Colonic mucosa (tissue), 4 donors: ENCODE measurements around the gene LRRN4. TPM values are rescaled to one million over a fixed set of nuclear protein-coding genes. Genes with fewer than 3 reads are reported as not detected.
A peak's percentile ranks its signal among the peaks of the same experiment; 100 is the strongest.

Experiments used
- DNase-seq: peaks from one replicate; pipeline ENCODE4 v3.0.0-alpha.2; 2020
- H3K27ac ChIP-seq: fragments of 200-600 bp; one replicate; pipeline ENCODE4 v1.8.0; 2021
- H3K27me3 ChIP-seq: fragments of 200-600 bp; one replicate; pipeline ENCODE4 v1.8.0; 2021
- H3K36me3 ChIP-seq: fragments of 200-600 bp; one replicate; pipeline ENCODE4 v1.8.0; 2021
- H3K4me1 ChIP-seq: fragments of 200-600 bp; one replicate; pipeline ENCODE4 v1.8.0; 2021; ENCODE audit warnings: mild to moderate bottlenecking
- H3K4me3 ChIP-seq: fragments of 200-600 bp; one replicate; pipeline ENCODE4 v1.8.0; 2021
- H3K9ac ChIP-seq, 2 donors: one replicate each; pipeline ENCODE4 v1.7.0; 2013; ENCODE audit warnings: control low read depth in 2 of 2, low read depth in 2 of 2, low read length in 2 of 2
- H3K9me3 ChIP-seq: fragments of 200-600 bp; one replicate; pipeline ENCODE4 v1.8.0; 2021
- intact Hi-C: fragments of 100-400 bp; cut with DNase I; formaldehyde crosslinking; loops from one replicate; pipeline ENCODE4 v1.14.1; 2022
- total RNA-seq, 2 donors: library from RNA; stranded (reverse); fragmentation: NEBNext Ultra II Directional in 1 of 2; extraction: Animal tissue kit (Norgen Biotek cat#: 25700) in 1 of 2; gene quantifications; one replicate each; pipeline ENCODE4 v1.2.1, GENCODE V29; 2021
- TF ChIP-seq, protein P1 (sequence below): fragments of 200-600 bp; IDR thresholded peaks from one replicate; pipeline ENCODE4 v1.8.0; 2022; ENCODE audit warnings: antibody characterized with exemption, mild to moderate bottlenecking
- donor health status: healthy.
- donor health status: DM: no; HTN: no; CAD: no.
- donor health status: DM: no; HTN: no; CAD: no.

The LRRN4 gene
- total RNA-seq, 2 donors from 2014 or later: not detected

DNA sequence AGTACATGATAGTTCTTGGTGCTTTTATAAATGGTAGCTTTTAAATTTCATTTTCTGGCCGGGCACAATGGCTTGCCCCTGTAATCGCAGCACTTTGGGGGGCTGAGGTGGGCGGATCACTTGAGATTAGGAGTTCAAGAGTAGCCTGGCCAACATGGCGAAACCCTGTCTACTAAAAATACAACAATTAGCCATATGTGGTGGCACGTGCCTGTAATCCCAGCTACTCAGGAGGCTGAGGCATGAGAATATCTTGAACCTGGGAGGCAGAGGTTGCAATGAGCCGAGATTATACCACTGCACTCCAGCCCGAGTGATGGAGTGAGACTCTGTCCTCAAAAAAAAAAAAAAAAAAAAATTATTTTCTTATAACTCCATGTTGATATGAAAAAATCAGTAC is 36.0 kb downstream of the LRRN4 start:
- H3K4me3 ChIP-seq: no peak overlapping the region
- TF ChIP-seq, protein P1, sequence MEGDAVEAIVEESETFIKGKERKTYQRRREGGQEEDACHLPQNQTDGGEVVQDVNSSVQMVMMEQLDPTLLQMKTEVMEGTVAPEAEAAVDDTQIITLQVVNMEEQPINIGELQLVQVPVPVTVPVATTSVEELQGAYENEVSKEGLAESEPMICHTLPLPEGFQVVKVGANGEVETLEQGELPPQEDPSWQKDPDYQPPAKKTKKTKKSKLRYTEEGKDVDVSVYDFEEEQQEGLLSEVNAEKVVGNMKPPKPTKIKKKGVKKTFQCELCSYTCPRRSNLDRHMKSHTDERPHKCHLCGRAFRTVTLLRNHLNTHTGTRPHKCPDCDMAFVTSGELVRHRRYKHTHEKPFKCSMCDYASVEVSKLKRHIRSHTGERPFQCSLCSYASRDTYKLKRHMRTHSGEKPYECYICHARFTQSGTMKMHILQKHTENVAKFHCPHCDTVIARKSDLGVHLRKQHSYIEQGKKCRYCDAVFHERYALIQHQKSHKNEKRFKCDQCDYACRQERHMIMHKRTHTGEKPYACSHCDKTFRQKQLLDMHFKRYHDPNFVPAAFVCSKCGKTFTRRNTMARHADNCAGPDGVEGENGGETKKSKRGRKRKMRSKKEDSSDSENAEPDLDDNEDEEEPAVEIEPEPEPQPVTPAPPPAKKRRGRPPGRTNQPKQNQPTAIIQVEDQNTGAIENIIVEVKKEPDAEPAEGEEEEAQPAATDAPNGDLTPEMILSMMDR: no peak
- no peak for DNase-seq
- no peaks in the 10 kb centered on the region for H3K9me3 ChIP-seq
- H3K4me1 ChIP-seq: no peaks in the 10 kb centered on the region
- no peak overlapping the region for H3K9ac ChIP-seq
- H3K36me3 ChIP-seq: no peaks in the 10 kb centered on the region
- intact Hi-C loops: no loop called here
- H3K27ac ChIP-seq: no peak overlapping the region
- H3K27me3 ChIP-seq: no peaks in the 10 kb centered on the region

DNA sequence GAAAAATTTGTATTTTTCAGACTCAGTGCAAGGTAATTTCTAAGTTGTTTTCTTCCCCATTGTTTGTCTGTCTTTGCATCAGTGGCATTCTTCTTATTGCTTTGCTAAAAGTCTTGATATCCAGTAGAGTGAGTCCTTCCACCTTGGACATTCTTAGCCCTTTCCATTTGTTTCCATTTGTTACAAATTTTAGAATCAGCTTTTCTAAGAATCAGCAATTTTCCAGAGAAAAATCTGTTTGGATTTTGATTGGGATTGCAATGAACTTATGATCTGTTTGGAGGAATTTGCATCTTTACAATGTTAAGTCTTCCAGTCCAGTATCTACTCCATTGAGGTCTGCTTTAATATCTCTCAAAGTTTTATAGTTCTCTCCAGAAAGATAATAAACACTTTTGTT is 36.4 kb downstream of the LRRN4 start:
- intact Hi-C loops: no loop called here
- no peak overlapping the region for H3K4me3 ChIP-seq
- no peaks in the 10 kb centered on the region for H3K27me3 ChIP-seq
- no peaks in the 10 kb centered on the region for H3K9me3 ChIP-seq
- H3K36me3 ChIP-seq: no peaks in the 10 kb centered on the region
- H3K27ac ChIP-seq: no peak overlapping the region
- TF ChIP-seq, protein P1: no peak
- no peaks in the 10 kb centered on the region for H3K4me1 ChIP-seq
- no peak overlapping the region for H3K9ac ChIP-seq
- no peak for DNase-seq

DNA sequence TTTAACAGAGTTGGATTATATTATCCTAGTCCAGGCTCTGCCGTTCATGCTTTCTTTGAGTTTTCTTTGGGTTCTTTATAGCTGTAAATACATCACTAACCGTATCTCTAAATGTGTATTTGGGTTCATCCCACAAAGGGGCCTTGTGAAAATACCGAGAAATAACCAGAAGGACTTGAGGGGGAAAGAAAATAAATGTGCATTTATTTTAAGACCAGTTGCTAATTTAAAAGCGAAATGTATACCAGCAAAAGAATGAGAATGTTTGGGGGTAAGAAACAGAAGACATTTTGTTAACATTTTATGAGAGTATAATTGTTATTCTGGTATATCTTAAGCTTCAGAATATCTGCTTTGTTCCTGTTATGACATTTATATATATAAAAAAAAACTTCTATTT is 38.9 kb downstream of the LRRN4 start:
- DNase-seq: no peak
- H3K9ac ChIP-seq: no peak overlapping the region
- H3K4me1 ChIP-seq: no peaks in the 10 kb centered on the region
- no peak overlapping the region for H3K4me3 ChIP-seq
- no peak overlapping the region for H3K27ac ChIP-seq
- H3K36me3 ChIP-seq: peaks cover 5% of the 10 kb centered on the region
- TF ChIP-seq, protein P1: no peak
- H3K9me3 ChIP-seq: no peaks in the 10 kb centered on the region
- H3K27me3 ChIP-seq: no peaks in the 10 kb centered on the region
- intact Hi-C loops: no loop called here

DNA sequence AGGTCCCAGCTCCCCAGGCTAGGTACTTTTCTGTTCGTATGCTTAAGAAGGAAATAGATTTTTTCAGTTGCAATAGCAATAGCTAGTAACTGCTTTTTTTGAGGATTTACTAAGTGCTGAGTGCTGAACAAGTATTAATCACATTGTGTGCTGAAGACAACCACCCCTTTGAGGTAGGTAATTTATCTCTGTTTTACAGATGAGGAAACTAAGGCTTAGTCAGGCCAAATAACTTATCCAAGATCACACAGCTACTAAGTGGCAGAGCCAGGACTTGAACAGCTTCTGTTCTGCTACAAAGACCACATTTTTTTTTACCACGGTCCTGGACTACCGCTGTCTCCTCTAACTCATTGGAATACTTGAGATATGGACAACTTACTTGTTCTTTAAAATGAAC is 39.8 kb downstream of the LRRN4 start:
- no peak overlapping the region for H3K9ac ChIP-seq
- no peak for DNase-seq
- TF ChIP-seq, protein P1: no peak
- intact Hi-C loops: no loop called here
- H3K36me3 ChIP-seq: peaks cover 5% of the 10 kb centered on the region
- no peak overlapping the region for H3K4me3 ChIP-seq
- H3K4me1 ChIP-seq: no peaks in the 10 kb centered on the region
- H3K9me3 ChIP-seq: no peaks in the 10 kb centered on the region
- no peak overlapping the region for H3K27ac ChIP-seq
- H3K27me3 ChIP-seq: no peaks in the 10 kb centered on the region

DNA sequence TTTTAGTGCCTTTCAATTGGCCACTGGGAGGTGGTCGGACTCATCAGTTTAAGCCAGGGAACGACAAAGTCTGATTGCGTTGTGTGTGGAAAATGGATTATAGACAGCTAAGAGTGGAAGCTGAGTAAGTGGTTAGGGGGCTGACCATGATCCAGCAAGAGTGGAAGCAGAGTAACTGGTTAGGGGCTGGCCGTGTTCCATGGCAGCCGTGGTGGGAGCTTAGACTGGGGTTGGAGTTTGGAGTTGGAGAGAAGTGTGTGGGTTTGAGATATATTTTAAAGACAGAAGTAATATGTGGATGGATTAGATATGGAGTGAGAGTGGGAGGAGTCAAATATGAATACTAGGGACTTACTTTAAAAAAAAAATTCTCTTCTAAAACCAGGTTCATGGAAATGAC is 41.7 kb downstream of the LRRN4 start:
- Histone ChIP-seq H3K36me3 (peaks cover 5% of the 10 kb centered on the region), H3K27ac (no peak overlapping the region), H3K9me3 (no peaks in the 10 kb centered on the region), H3K4me3 (no peak overlapping the region), H3K4me1 (no peaks in the 10 kb centered on the region), H3K27me3 (no peaks in the 10 kb centered on the region), H3K9ac (no peak overlapping the region)
- no peak for DNase-seq
- intact Hi-C loops: no loop called here
- TF ChIP-seq, protein P1: no peak

DNA sequence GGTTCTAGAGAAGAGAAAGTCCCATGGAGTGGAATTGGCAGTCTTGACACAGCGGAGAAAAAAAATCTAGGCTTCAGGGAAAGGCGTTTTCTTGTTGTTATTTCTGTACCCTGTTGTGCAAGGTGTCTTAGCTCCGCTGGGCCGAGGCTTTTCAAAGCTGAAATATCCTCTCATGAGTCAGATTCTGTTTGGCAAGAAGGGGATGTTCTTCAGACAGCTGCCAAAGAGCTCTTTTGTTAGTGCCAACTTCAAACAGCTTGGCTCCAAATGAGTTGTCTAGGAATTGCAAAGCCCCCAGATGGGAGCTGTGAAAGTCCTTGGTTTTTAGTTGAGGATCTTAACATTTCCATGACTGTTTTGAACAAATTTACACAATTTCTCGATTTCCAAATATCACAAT is 45.6 kb downstream of the LRRN4 start:
- peaks cover 5% of the 10 kb centered on the region for H3K36me3 ChIP-seq
- no peak overlapping the region for H3K4me3 ChIP-seq

More for the DNA sequence above, 45.6 kb downstream of the LRRN4 start:
- intact Hi-C loops: no loop called here
- TF ChIP-seq, protein P1: no peak
- Histone ChIP-seq H3K27me3 (no peaks in the 10 kb centered on the region), H3K9me3 (no peaks in the 10 kb centered on the region), H3K27ac (no peak overlapping the region), H3K9ac (peak overlapping the region in 1 of 2 donors; percentile 13), H3K4me1 (no peaks in the 10 kb centered on the region)
- peak; percentile 29 for DNase-seq
